ENCODE data around the gene MAL. TPM values are rescaled to one million over a fixed set of nuclear protein-coding genes. Genes with fewer than 3 reads are reported as not detected.

The MAL gene
- total RNA-seq, 1 experiment from 2014 or later, result 0.22 TPM

- no peak for TF ChIP-seq E2F1 (CRISPR knock-in tag; IDR thresholded peaks at IDR 0.05)
- TF ChIP-seq EMX1 (CRISPR knock-in tag; IDR thresholded peaks at IDR 0.05), result no peak
Measured at GRCh38 chr2:94982156-94982555, 43.4 kb upstream of the MAL start (continued).

DNA sequence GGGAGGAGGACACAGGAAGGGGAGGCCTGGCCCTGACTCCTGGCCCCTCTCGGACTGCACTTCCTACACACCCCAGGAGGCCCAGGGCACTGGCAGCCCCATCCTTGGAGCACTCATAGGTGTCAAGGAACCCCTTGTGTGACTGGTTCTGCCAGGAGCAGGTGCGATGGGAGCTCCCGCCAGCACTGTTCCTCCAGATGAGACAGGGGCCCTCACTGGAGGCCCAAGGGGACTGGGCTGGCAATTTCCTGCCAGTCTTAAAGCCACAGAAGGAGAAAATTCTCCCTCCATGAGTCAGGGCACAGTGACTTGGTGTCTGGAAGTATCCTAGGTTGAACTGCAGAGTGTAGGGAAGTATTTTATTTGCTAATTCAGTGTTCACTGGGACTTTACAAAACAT, 42.8 kb upstream of the MAL start:
- ChIA-PET POLR2A (no interaction called here), CTCF (interaction anchor here (1.0 kb wide), 2 partner anchors 40 to 71 kb away, joined by 3 to 4 read pairs; no protein-coding TSS in a partner anchor)
- H3K36me3 Mint-ChIP-seq, result no peaks in the 10 kb centered on the region
- no peak overlapping the region for H3K4me3 Mint-ChIP-seq
- no peaks in the 10 kb centered on the region for H3K27me3 Mint-ChIP-seq (ENCODE audit: low read depth)
- DNase-seq (ENCODE audit: low spot score) (no peak), ATAC-seq (no peak)
- no peaks in the 10 kb centered on the region for H3K9me3 Mint-ChIP-seq
- TF ChIP-seq SP1 (CRISPR knock-in tag; conservative IDR thresholded peaks at IDR 0.05) (no peak), TP53 (CRISPR knock-in tag; IDR thresholded peaks at IDR 0.05) (no peak), ETV6 (CRISPR knock-in tag; IDR thresholded peaks at IDR 0.05) (no peak), FOXP1 (CRISPR knock-in tag; IDR thresholded peaks at IDR 0.05; ENCODE audit: borderline replicate concordance) (no peak), IRF1 (CRISPR knock-in tag; IDR thresholded peaks at IDR 0.05) (no peak), ZNF532 (CRISPR knock-in tag; IDR thresholded peaks at IDR 0.05; ENCODE audit: borderline replicate concordance) (no peak), NR1H2 (CRISPR knock-in tag; IDR thresholded peaks at IDR 0.05) (no peak)
- TF ChIP-seq, protein P1, sequence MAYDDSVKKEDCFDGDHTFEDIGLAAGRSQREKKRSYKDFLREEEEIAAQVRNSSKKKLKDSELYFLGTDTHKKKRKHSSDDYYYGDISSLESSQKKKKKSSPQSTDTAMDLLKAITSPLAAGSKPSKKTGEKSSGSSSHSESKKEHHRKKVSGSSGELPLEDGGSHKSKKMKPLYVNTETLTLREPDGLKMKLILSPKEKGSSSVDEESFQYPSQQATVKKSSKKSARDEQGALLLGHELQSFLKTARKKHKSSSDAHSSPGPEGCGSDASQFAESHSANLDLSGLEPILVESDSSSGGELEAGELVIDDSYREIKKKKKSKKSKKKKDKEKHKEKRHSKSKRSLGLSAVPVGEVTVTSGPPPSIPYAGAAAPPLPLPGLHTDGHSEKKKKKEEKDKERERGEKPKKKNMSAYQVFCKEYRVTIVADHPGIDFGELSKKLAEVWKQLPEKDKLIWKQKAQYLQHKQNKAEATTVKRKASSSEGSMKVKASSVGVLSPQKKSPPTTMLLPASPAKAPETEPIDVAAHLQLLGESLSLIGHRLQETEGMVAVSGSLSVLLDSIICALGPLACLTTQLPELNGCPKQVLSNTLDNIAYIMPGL (CRISPR knock-in tag; IDR thresholded peaks at IDR 0.05), result no peak
- TF ChIP-seq, protein P2, sequence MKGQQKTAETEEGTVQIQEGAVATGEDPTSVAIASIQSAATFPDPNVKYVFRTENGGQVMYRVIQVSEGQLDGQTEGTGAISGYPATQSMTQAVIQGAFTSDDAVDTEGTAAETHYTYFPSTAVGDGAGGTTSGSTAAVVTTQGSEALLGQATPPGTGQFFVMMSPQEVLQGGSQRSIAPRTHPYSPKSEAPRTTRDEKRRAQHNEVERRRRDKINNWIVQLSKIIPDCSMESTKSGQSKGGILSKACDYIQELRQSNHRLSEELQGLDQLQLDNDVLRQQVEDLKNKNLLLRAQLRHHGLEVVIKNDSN (CRISPR knock-in tag; IDR thresholded peaks at IDR 0.05), result no peak
- no peak overlapping the region for H3K27ac Mint-ChIP-seq
- H3K4me1 Mint-ChIP-seq, result 0 out of 2 replicates have a peak, but pooled peaks cover 4% of the 10 kb centered on the region

DNA sequence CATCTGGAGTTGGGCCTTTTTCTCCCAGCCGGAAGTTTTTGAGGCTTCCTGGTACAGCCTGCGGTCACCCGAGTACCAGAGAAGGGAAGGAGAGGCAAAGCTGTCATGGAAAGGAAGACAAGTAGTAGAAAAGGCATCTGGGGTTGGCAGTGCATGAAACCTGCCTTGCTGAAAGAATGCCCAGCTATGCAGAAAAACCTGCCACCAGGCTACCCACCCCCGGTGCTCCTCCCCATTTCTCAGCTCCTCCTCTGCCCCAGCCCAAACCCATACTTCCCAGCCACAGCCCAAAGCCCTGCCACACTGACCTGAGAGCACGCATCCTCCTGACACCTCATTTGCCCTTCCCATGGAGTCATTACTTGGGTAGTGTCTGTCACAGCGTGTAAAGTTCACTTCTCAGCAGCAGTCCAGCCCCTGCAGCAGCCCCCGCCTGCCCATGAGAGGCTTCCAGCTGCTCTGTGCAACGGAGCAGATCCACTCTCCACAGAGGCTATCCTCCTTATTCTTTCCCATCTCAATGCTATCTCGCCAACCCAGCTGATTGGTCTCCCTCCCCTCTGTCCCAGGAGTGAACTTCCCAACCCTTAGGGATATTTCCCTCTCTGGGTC, 40.4 kb upstream of the MAL start:
- ChIA-PET CTCF (interaction anchor here (0.8 to 3.7 kb wide), 11 partner anchors 11 to 113 kb away, joined by 3 to 66 read pairs (median 8); partner anchors contain the start of gene TEKT4), POLR2A (no interaction called here)
- Mint-ChIP-seq H3K4me3 (no peak overlapping the region), H3K27me3 (ENCODE audit: low read depth) (no peaks in the 10 kb centered on the region), H3K27ac (no peak overlapping the region), H3K9me3 (no peaks in the 10 kb centered on the region), H3K4me1 (0 out of 2 replicates have a peak, but pooled peaks cover 4% of the 10 kb centered on the region), H3K36me3 (no peaks in the 10 kb centered on the region)
- ATAC-seq (no peak), DNase-seq (ENCODE audit: low spot score) (no peak)
- TF ChIP-seq IRF1 (CRISPR knock-in tag; IDR thresholded peaks at IDR 0.05) (no peak), NR2C2 (CRISPR knock-in tag; IDR thresholded peaks at IDR 0.05) (no peak), ZNF396 (CRISPR knock-in tag; IDR thresholded peaks at IDR 0.05; ENCODE audit: borderline replicate concordance) (no peak), CREB1 (CRISPR knock-in tag; IDR thresholded peaks at IDR 0.05) (no peak), ZSCAN18 (CRISPR knock-in tag; IDR thresholded peaks at IDR 0.05) (no peak), ZNF263 (CRISPR knock-in tag; IDR thresholded peaks at IDR 0.05; ENCODE audit: low read depth) (no peak)
- TF ChIP-seq, protein P3, sequence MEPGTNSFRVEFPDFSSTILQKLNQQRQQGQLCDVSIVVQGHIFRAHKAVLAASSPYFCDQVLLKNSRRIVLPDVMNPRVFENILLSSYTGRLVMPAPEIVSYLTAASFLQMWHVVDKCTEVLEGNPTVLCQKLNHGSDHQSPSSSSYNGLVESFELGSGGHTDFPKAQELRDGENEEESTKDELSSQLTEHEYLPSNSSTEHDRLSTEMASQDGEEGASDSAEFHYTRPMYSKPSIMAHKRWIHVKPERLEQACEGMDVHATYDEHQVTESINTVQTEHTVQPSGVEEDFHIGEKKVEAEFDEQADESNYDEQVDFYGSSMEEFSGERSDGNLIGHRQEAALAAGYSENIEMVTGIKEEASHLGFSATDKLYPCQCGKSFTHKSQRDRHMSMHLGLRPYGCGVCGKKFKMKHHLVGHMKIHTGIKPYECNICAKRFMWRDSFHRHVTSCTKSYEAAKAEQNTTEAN (CRISPR knock-in tag; IDR thresholded peaks at IDR 0.05), result no peak
- TF ChIP-seq, protein P4, sequence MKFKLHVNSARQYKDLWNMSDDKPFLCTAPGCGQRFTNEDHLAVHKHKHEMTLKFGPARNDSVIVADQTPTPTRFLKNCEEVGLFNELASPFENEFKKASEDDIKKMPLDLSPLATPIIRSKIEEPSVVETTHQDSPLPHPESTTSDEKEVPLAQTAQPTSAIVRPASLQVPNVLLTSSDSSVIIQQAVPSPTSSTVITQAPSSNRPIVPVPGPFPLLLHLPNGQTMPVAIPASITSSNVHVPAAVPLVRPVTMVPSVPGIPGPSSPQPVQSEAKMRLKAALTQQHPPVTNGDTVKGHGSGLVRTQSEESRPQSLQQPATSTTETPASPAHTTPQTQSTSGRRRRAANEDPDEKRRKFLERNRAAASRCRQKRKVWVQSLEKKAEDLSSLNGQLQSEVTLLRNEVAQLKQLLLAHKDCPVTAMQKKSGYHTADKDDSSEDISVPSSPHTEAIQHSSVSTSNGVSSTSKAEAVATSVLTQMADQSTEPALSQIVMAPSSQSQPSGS (CRISPR knock-in tag; IDR thresholded peaks at IDR 0.05; ENCODE audit: borderline replicate concordance, low read depth), result no peak
